Stomach smooth muscle (tissue), 2 donors: ENCODE measurements around the gene ZNF429.

Source experiments
- H3K27ac ChIP-seq: one replicate; pipeline ENCODE4 v1.7.0; 2013; ENCODE audit warnings: mild to moderate bottlenecking, low read length, inconsistent platforms
- H3K27me3 ChIP-seq, 2 donors: one replicate each; pipeline ENCODE4 v1.7.0; 2013; ENCODE audit warnings: low read length in 2 of 2; ENCODE audit not compliant: insufficient read depth in 2 of 2, control insufficient read depth in 1 of 2
- H3K36me3 ChIP-seq, 2 donors: one replicate each; pipeline ENCODE4 v1.7.0; 2013; ENCODE audit warnings: low read length in 2 of 2; ENCODE audit not compliant: control insufficient read depth in 2 of 2, insufficient read depth in 2 of 2
- H3K4me1 ChIP-seq: one replicate; pipeline ENCODE4 v1.7.0; 2013; ENCODE audit warnings: low read length; ENCODE audit not compliant: control insufficient read depth, insufficient read depth
- H3K4me3 ChIP-seq, 2 donors: one replicate each; pipeline ENCODE4 v1.7.0; 2013; ENCODE audit warnings: low read length in 2 of 2
- H3K9ac ChIP-seq, 2 donors: one replicate each; pipeline ENCODE4 v1.7.0; 2013; ENCODE audit warnings: low read length in 2 of 2, mild to moderate bottlenecking in 1 of 2
- H3K9me3 ChIP-seq, 2 donors: one replicate each; pipeline ENCODE4 v1.7.0; 2013; ENCODE audit warnings: low read length in 2 of 2; ENCODE audit not compliant: control insufficient read depth in 2 of 2
- donor health status: healthy.
- donor health status: Pancreatic carcinoma.

Gene ZNF429

GRCh38 chr19:21574607-21575006, 69.2 kb downstream of the ZNF429 start:
- no peaks in the 10 kb centered on the region for H3K4me1 ChIP-seq
- H3K4me3 ChIP-seq: no peak overlapping the region
- no peak overlapping the region for H3K27ac ChIP-seq
- H3K9me3 ChIP-seq: peaks cover 4 to 12% of the 10 kb centered on the region in 2 donors
- no peaks in the 10 kb centered on the region for H3K36me3 ChIP-seq
- no peak overlapping the region for H3K9ac ChIP-seq
- no peaks in the 10 kb centered on the region for H3K27me3 ChIP-seq

GRCh38 chr19:21576481-21576880, 71.1 kb downstream of the ZNF429 start:
- Histone ChIP-seq H3K9me3 (peaks cover 0 to 6% of the 10 kb centered on the region in 2 donors), H3K36me3 (no peaks in the 10 kb centered on the region), H3K27ac (no peak overlapping the region), H3K9ac (no peak overlapping the region), H3K27me3 (no peaks in the 10 kb centered on the region), H3K4me1 (no peaks in the 10 kb centered on the region), H3K4me3 (no peak overlapping the region)

GRCh38 chr19:21580101-21580500, 74.7 kb downstream of the ZNF429 start:
- peaks cover 0 to 7% of the 10 kb centered on the region in 2 donors for H3K9me3 ChIP-seq
- no peak overlapping the region for H3K27ac ChIP-seq
- H3K9ac ChIP-seq: no peak overlapping the region
- no peak overlapping the region for H3K4me3 ChIP-seq
- no peaks in the 10 kb centered on the region for H3K4me1 ChIP-seq
- H3K27me3 ChIP-seq: no peaks in the 10 kb centered on the region
- peaks cover 0 to 3% of the 10 kb centered on the region in 2 donors for H3K36me3 ChIP-seq

- no peak overlapping the region for H3K9ac ChIP-seq
- H3K4me3 ChIP-seq: no peak overlapping the region
- H3K27me3 ChIP-seq: peaks cover 2 to 3% of the 10 kb centered on the region in 2 donors
- peaks cover 0 to 3% of the 10 kb centered on the region in 2 donors for H3K36me3 ChIP-seq
- H3K4me1 ChIP-seq: no peaks in the 10 kb centered on the region
- H3K27ac ChIP-seq: no peak overlapping the region
- H3K9me3 ChIP-seq: peaks cover 0 to 11% of the 10 kb centered on the region in 2 donors
Measured at GRCh38 chr19:21580818-21581217, 75.4 kb downstream of the ZNF429 start.

- no peak overlapping the region for H3K9ac ChIP-seq
- peaks cover 0 to 3% of the 10 kb centered on the region in 2 donors for H3K36me3 ChIP-seq
- peaks cover 0 to 11% of the 10 kb centered on the region in 2 donors for H3K9me3 ChIP-seq
- peaks cover 2 to 3% of the 10 kb centered on the region in 2 donors for H3K27me3 ChIP-seq
- no peak overlapping the region for H3K27ac ChIP-seq
- no peak overlapping the region for H3K4me3 ChIP-seq
- peaks cover 3% of the 10 kb centered on the region for H3K4me1 ChIP-seq
Measured at GRCh38 chr19:21581646-21582240, 76.3 kb downstream of the ZNF429 start.

- Histone ChIP-seq H3K9me3 (peaks cover 0 to 11% of the 10 kb centered on the region in 2 donors), H3K4me3 (no peak overlapping the region), H3K27ac (no peak overlapping the region)
Measured at GRCh38 chr19:21584537-21584936, 79.1 kb downstream of the ZNF429 start.

GRCh38 chr19:21585281-21585890, 80.0 kb downstream of the ZNF429 start:
- H3K4me3 ChIP-seq: no peak overlapping the region
- peaks cover 2 to 5% of the 10 kb centered on the region in 2 donors for H3K27me3 ChIP-seq
- no peak overlapping the region for H3K27ac ChIP-seq
- peaks cover 0 to 3% of the 10 kb centered on the region in 2 donors for H3K36me3 ChIP-seq
- peaks cover 0 to 11% of the 10 kb centered on the region in 2 donors for H3K9me3 ChIP-seq
- H3K4me1 ChIP-seq: peaks cover 3% of the 10 kb centered on the region
- no peak overlapping the region for H3K9ac ChIP-seq

More at GRCh38 chr19:21584537-21584936, 79.1 kb downstream of the ZNF429 start:
- Histone ChIP-seq H3K4me1 (peaks cover 3% of the 10 kb centered on the region), H3K27me3 (peaks cover 2 to 5% of the 10 kb centered on the region in 2 donors), H3K9ac (no peak overlapping the region), H3K36me3 (peaks cover 0 to 3% of the 10 kb centered on the region in 2 donors)

- Histone ChIP-seq H3K27ac (no peak overlapping the region), H3K36me3 (peaks cover 0 to 3% of the 10 kb centered on the region in 2 donors), H3K9me3 (peaks cover 0 to 11% of the 10 kb centered on the region in 2 donors), H3K27me3 (peaks cover 2 to 5% of the 10 kb centered on the region in 2 donors), H3K9ac (peak overlapping the region; percentile 45 to 76), H3K4me3 (peak overlapping the region; percentile 51 to 81), H3K4me1 (peaks cover 3% of the 10 kb centered on the region)
Measured at GRCh38 chr19:21586311-21587116, 81.1 kb downstream of the ZNF429 start.

- peaks cover 0 to 3% of the 10 kb centered on the region in 2 donors for H3K36me3 ChIP-seq
- peak overlapping the region; percentile 51 to 81 for H3K4me3 ChIP-seq
- H3K27ac ChIP-seq: no peak overlapping the region
- H3K4me1 ChIP-seq: peaks cover 3% of the 10 kb centered on the region
- peak overlapping the region; percentile 45 to 76 for H3K9ac ChIP-seq
- H3K9me3 ChIP-seq: peaks cover 0 to 11% of the 10 kb centered on the region in 2 donors
- H3K27me3 ChIP-seq: peaks cover 2 to 5% of the 10 kb centered on the region in 2 donors
Measured at GRCh38 chr19:21587117-21587461, 81.7 kb downstream of the ZNF429 start.

GRCh38 chr19:21587549-21587948, 82.1 kb downstream of the ZNF429 start:
- peaks cover 3% of the 10 kb centered on the region for H3K4me1 ChIP-seq
- H3K36me3 ChIP-seq: peaks cover 0 to 3% of the 10 kb centered on the region in 2 donors
- H3K27me3 ChIP-seq: peaks cover 2 to 5% of the 10 kb centered on the region in 2 donors
- H3K4me3 ChIP-seq: peak overlapping the region in 1 of 2 donors; percentile 81
- peaks cover 0 to 11% of the 10 kb centered on the region in 2 donors for H3K9me3 ChIP-seq
- H3K9ac ChIP-seq: no peak overlapping the region
- no peak overlapping the region for H3K27ac ChIP-seq
